Kidney (tissue), 14 donors: Measurements from ENCODE around the gene BCAS3. TPM values are rescaled to one million over a fixed set of nuclear protein-coding genes. Genes with fewer than 3 reads are reported as not detected.

Experiments
- DNase-seq, 5 donors: peaks; one replicate each; pipeline ENCODE4 v3.0.0-alpha.2; 2013 to 2020
- FAIRE-seq: peaks from 2 replicates; lab custom pipeline; 2012; peaks lifted over from hg19 to GRCh38; lab: Jason Lieb, UNC
- H3K27ac ChIP-seq, 2 donors: one replicate each; pipeline ENCODE4 v1.7.0; 2013; ENCODE audit warnings: low read depth in 2 of 2, low read length in 2 of 2, inconsistent platforms in 1 of 2
- H3K27me3 ChIP-seq: one replicate; pipeline ENCODE4 v1.7.1; 2013; ENCODE audit warnings: low read length, inconsistent platforms; ENCODE audit not compliant: control insufficient read depth, insufficient read depth
- H3K36me3 ChIP-seq, 3 donors: one replicate each; pipeline versions ENCODE4 v1.7.0 to v1.7.1; 2013; ENCODE audit warnings: low read length in 3 of 3, control low read depth in 1 of 3, inconsistent platforms in 1 of 3; ENCODE audit not compliant: insufficient read depth in 3 of 3, control insufficient read depth in 2 of 3
- H3K4me1 ChIP-seq, 3 donors: one replicate each; pipeline versions ENCODE4 v1.7.0 to v1.7.1; 2013; ENCODE audit warnings: low read length in 3 of 3, inconsistent platforms in 1 of 3, low read depth in 1 of 3; ENCODE audit not compliant: control insufficient read depth in 2 of 3, insufficient read depth in 2 of 3
- H3K4me3 ChIP-seq, 3 donors: one replicate each; pipeline versions ENCODE4 v1.7.0 to v1.8.1; 2013; ENCODE audit warnings: low read length in 3 of 3, control low read depth in 1 of 3, inconsistent platforms in 1 of 3
- H3K9ac ChIP-seq, 3 donors: one replicate each; pipeline versions ENCODE4 v1.7.0 to v1.7.1; 2013; ENCODE audit warnings: low read length in 3 of 3, control low read depth in 1 of 3, inconsistent platforms in 1 of 3
- H3K9me3 ChIP-seq, 3 donors: one replicate each; pipeline versions ENCODE4 v1.7.0 to v1.7.1; 2013; ENCODE audit warnings: low read length in 3 of 3, control low read depth in 1 of 3, inconsistent platforms in 1 of 3; ENCODE audit not compliant: control insufficient read depth in 2 of 3, insufficient read depth in 1 of 3
- intact Hi-C: fragments of 100-400 bp; cut with DNase I; formaldehyde crosslinking; loops from one replicate; pipeline ENCODE4 v1.11.1; 2022
- polyA plus RNA-seq: library from polyadenylated mRNA; stranded (reverse); fragments of 350-450 nt; fragmentation: Illumina TruSeq; extraction: RNeasy Lipid Tissue Mini Kit (QIAGEN cat#74804); gene quantifications from one replicate; pipeline ENCODE4 v1.2.3, GENCODE V29; 2014; ENCODE audit warnings: low read depth, low replicate concordance; ENCODE audit not compliant: insufficient read depth
- total RNA-seq: library from RNA; stranded (reverse); fragmentation: NEBNext Ultra II Directional; extraction: Animal tissue kit (Norgen Biotek cat#: 25700); gene quantifications from one replicate; pipeline ENCODE4 v1.2.1, GENCODE V29; 2021
- TF ChIP-seq, protein P1 (sequence below): IDR thresholded peaks from 3 replicates; pipeline ENCODE4 v1.5.1; 2012; ENCODE audit warnings: mild to moderate bottlenecking, moderate library complexity, borderline replicate concordance; ENCODE audit not compliant: insufficient read depth; ENCODE audit errors: extremely low read depth
- donor health status: control.
- donor health status: control.
- donor health status: control.
- donor health status: control.
- donor health status: control.
- donor health status: DM: yes; HTN: yes; CAD: no.
- donor health status: Normal renal cell carcinoma (clear cell type).

Gene BCAS3
- total and polyA plus RNA-seq, 2 donors from 2014 or later = 18.3 to 44.1 TPM

DNA sequence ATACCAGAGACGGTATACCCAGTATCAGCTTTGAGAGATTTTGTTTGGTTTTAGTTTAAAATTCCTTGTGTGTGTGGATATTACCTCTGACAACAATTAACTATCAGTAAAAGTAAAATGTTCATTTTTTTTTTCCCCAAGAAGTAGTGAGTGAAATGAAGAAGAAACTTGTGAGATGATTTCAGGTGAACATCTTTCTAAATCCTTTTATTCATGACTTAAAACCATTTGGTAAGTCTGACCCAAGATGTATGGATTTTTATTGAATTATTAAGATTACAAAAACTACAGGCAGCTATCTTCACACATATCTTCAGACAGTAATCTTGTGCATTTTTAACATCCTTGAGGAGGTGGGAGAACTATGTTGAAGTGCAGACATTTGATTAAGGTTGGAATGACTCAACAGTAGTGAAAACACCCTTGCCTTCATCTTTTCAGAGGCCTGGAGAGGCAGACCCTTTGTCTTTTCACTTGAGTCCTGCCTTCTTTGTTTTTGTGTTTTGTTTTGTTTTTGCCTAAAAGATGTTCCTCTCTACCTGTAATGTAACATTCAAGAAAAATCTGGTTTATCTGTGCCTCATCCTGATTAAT, 481.7 kb downstream of the BCAS3 start:
- H3K9ac ChIP-seq = peak overlapping the region in 1 of 3 donors; percentile 57
- peaks cover 2 to 19% (median 8%) of the 10 kb centered on the region in 3 donors for H3K4me1 ChIP-seq
- TF ChIP-seq, protein P1, sequence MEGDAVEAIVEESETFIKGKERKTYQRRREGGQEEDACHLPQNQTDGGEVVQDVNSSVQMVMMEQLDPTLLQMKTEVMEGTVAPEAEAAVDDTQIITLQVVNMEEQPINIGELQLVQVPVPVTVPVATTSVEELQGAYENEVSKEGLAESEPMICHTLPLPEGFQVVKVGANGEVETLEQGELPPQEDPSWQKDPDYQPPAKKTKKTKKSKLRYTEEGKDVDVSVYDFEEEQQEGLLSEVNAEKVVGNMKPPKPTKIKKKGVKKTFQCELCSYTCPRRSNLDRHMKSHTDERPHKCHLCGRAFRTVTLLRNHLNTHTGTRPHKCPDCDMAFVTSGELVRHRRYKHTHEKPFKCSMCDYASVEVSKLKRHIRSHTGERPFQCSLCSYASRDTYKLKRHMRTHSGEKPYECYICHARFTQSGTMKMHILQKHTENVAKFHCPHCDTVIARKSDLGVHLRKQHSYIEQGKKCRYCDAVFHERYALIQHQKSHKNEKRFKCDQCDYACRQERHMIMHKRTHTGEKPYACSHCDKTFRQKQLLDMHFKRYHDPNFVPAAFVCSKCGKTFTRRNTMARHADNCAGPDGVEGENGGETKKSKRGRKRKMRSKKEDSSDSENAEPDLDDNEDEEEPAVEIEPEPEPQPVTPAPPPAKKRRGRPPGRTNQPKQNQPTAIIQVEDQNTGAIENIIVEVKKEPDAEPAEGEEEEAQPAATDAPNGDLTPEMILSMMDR = no peak
- intact Hi-C loops = no loop called here
- no peaks in the 10 kb centered on the region for H3K9me3 ChIP-seq
- H3K27ac ChIP-seq = peak overlapping the region; percentile 5 to 32
- no peaks in the 10 kb centered on the region for H3K36me3 ChIP-seq
- no peaks in the 10 kb centered on the region for H3K27me3 ChIP-seq
- FAIRE-seq = no peak
- peak overlapping the region in 1 of 3 donors; percentile 10 for H3K4me3 ChIP-seq
- no peak for DNase-seq

DNA sequence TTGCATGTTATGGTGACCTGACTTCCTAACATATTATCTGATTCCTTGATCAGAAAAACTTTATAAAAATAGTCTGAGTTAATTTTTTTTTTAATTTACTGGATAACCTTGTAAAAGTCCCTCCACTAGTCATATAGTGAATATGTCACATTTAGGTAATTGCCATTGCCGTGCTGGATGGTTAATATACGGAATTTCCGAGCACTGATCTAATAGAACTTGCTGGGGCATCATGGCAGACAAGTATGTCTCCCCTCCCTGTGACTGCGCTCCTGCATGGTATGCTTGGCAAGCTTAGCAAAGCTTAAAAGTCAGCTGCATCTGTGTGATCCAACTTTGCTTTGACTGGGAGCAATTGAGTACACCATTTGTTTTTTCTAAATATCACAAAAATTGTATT, 482.6 kb downstream of the BCAS3 start:
- Histone ChIP-seq H3K9ac (no peak overlapping the region), H3K27me3 (no peaks in the 10 kb centered on the region), H3K9me3 (no peaks in the 10 kb centered on the region), H3K36me3 (no peaks in the 10 kb centered on the region), H3K4me3 (no peak overlapping the region), H3K4me1 (peaks cover 2 to 19% (median 8%) of the 10 kb centered on the region in 3 donors), H3K27ac (peak overlapping the region; percentile 49 to 74)
- no peak for DNase-seq
- intact Hi-C loops = no loop called here
- FAIRE-seq = no peak
- TF ChIP-seq, protein P1 = no peak

DNA sequence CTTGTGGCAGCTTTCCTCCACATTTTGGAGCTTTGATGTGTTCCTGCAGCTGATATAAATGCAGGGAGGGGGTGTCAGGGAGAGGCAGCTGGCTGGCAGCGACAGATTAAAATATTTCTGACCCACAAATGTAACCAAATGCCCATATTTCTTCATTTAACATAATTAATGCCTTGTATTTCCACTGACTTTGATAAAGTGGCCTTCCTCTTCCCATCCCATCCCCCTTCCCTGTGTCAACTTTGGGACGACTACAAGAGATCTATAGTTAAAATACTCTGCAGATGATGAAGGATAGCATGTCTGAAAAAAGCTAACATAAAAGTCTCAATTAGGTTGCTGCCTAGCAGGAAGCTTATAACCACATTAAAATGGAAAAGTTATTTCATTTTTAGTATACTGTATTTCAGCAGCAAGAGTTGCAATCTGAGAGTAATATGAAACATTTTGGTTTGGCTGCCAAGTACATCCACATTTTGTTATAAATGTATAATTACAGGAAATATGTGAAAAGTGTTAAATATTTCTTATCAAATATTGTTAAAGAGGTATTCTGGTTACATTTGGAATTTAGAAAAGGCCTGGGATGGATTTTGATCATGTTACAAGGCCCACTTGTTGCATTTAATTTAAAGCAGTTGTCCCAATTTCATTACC, 483.3 kb downstream of the BCAS3 start:
- no peak overlapping the region for H3K9ac ChIP-seq
- H3K9me3 ChIP-seq = no peaks in the 10 kb centered on the region
- no peaks in the 10 kb centered on the region for H3K27me3 ChIP-seq
- peak overlapping the region; percentile 49 to 74 for H3K27ac ChIP-seq
- no peaks in the 10 kb centered on the region for H3K36me3 ChIP-seq
- intact Hi-C loops = no loop called here
- peaks cover 2 to 19% (median 5%) of the 10 kb centered on the region in 3 donors for H3K4me1 ChIP-seq
- H3K4me3 ChIP-seq = no peak overlapping the region
- FAIRE-seq = no peak
- TF ChIP-seq, protein P1 = no peak
- no peak for DNase-seq
